SK-N-SH (cell line): Measurements from ENCODE around the gene LMF1. TPM values are rescaled to one million over a fixed set of nuclear protein-coding genes. Genes with fewer than 3 reads are reported as not detected.

ENCODE experiments used
- CTCF ChIA-PET: fragments of 300-600, 350-600 bp; formaldehyde crosslinking; extraction: SDS; loops from one replicate; lab custom pipeline; 2021; lab: Yijun Ruan, JAX
- POLR2A ChIA-PET: fragments of 350-600 bp; sonication (Branson Sonifier 250); formaldehyde crosslinking; extraction: SDS; loops from one replicate; lab custom pipeline; 2020; ENCODE audit warnings: antibody characterized with exemption, inconsistent platforms; lab: Yijun Ruan, JAX
- DNase-seq: peaks from one replicate; pipeline ENCODE4 v3.0.0; 2012
- H2AFZ ChIP-seq: fragments of 200-600 bp; sonication (generic); 2 replicates; pipeline ENCODE4 v1.8.1; 2016; ENCODE audit warnings: antibody characterized with exemption, mild to moderate bottlenecking, low read depth
- H3F3A ChIP-seq: fragments of 200-600 bp; sonication (generic); replicated peaks from 2 replicates; pipeline ENCODE3; 2016; ENCODE audit warnings: antibody characterized with exemption, mild to moderate bottlenecking; ENCODE audit not compliant: insufficient read depth
- H3K27ac ChIP-seq, 2 experiments: fragments of 200-500 bp in 1 of 2; fragments of 200-600 bp in 1 of 2; sonication (Bioruptor generic) in 1 of 2; sonication (generic), shearing (Covaris generic) in 1 of 2; 2 replicates each; pipeline versions ENCODE4 v1.5.1 to v1.6.1; 2014 to 2016; ENCODE audit warnings: low read depth in 2 of 2, inconsistent platforms in 1 of 2, low read length in 1 of 2, mild to moderate bottlenecking in 1 of 2, mixed read lengths in 1 of 2
- H3K27me3 ChIP-seq: fragments of 200-600 bp; sonication (generic), shearing (Covaris generic); 2 replicates; pipeline ENCODE4 v1.6.1; 2016; ENCODE audit warnings: mixed run types; ENCODE audit not compliant: insufficient read depth
- H3K36me3 ChIP-seq, 2 experiments: fragments of 200-500 bp in 1 of 2; fragments of 200-600 bp in 1 of 2; sonication (Bioruptor generic) in 1 of 2; sonication (generic) in 1 of 2; replicated peaks in 1 of 2; 2 replicates each; pipeline versions ENCODE3 to v1.5.1; 2014 to 2016; ENCODE audit warnings: low read length in 1 of 2, mild to moderate bottlenecking in 1 of 2; ENCODE audit not compliant: insufficient read depth in 2 of 2, control insufficient read depth in 1 of 2
- H3K4me1 ChIP-seq, 2 experiments: fragments of 200-500 bp in 1 of 2; fragments of 200-600 bp in 1 of 2; sonication (Bioruptor generic) in 1 of 2; sonication (generic), shearing (Covaris generic) in 1 of 2; 2 replicates each; pipeline versions ENCODE4 v1.5.1 to v1.6.1; 2014 to 2016; ENCODE audit warnings: low read depth in 1 of 2, low read length in 1 of 2, mixed run types in 1 of 2; ENCODE audit not compliant: insufficient read depth in 2 of 2, control insufficient read depth in 1 of 2
- H3K4me2 ChIP-seq: fragments of 200-600 bp; sonication (generic), shearing (Covaris generic); 2 replicates; pipeline ENCODE4 v1.6.1; 2017; ENCODE audit warnings: mixed run types
- H3K4me3 ChIP-seq, 2 experiments: fragments of 200-500 bp in 1 of 2; fragments of 200-600 bp in 1 of 2; sonication (Bioruptor generic) in 1 of 2; sonication (generic), shearing (Covaris generic) in 1 of 2; 2 replicates each; pipeline versions ENCODE4 v1.5.1 to v1.8.1; 2014 to 2016; ENCODE audit warnings: low read depth in 2 of 2, inconsistent platforms in 1 of 2, low read length in 1 of 2, mild to moderate bottlenecking in 1 of 2, mixed read lengths in 1 of 2, moderate library complexity in 1 of 2
- H3K79me2 ChIP-seq: fragments of 200-600 bp; sonication (generic); 2 replicates; pipeline ENCODE4 v1.8.1; 2017; ENCODE audit warnings: mild to moderate bottlenecking; ENCODE audit not compliant: insufficient read depth
- H3K9ac ChIP-seq: fragments of 200-600 bp; sonication (generic); 2 replicates; pipeline ENCODE4 v1.6.1; 2017; ENCODE audit warnings: mixed run types
- H3K9me2 ChIP-seq: fragments of 200-600 bp; sonication (generic); 2 replicates; pipeline ENCODE4 v1.6.1; 2017; ENCODE audit warnings: mixed run types
- H3K9me3 ChIP-seq: fragments of 200-600 bp; sonication (generic); 2 replicates; pipeline ENCODE4 v1.6.1; 2017; ENCODE audit warnings: mixed run types, mild to moderate bottlenecking, moderate library complexity
- H4K20me1 ChIP-seq: fragments of 200-600 bp; sonication (generic); 2 replicates; pipeline ENCODE4 v1.6.1; 2017; ENCODE audit warnings: mild to moderate bottlenecking, mixed run types; ENCODE audit not compliant: insufficient read depth
- CHD2 ChIP-seq: fragments of 150-350 bp; IDR thresholded peaks from 2 replicates; pipeline ENCODE4 v1.6.1; 2018; ENCODE audit warnings: low read length; ENCODE audit not compliant: partially characterized antibody
- FOSL2 ChIP-seq: IDR thresholded peaks from 2 replicates; pipeline ENCODE4 v1.4.0; 2012; ENCODE audit warnings: low read depth, mild to moderate bottlenecking, moderate library complexity, borderline replicate concordance
- GABPA ChIP-seq: IDR thresholded peaks from 2 replicates; pipeline ENCODE4 v1.4.0; 2012; ENCODE audit warnings: low read depth, mild to moderate bottlenecking
- RAD21 ChIP-seq: IDR thresholded peaks from 2 replicates; pipeline ENCODE4 v1.6.1; 2012; ENCODE audit warnings: mild to moderate bottlenecking, low read length
- RFX5 ChIP-seq: IDR thresholded peaks from 2 replicates; pipeline ENCODE4 v1.6.1; 2012; ENCODE audit warnings: mild to moderate bottlenecking, improper control_type of control experiment, low read length
- SIN3A ChIP-seq: IDR thresholded peaks from 2 replicates; pipeline ENCODE4 v1.6.1; 2012; ENCODE audit warnings: low read depth, mild to moderate bottlenecking, low read length, moderate library complexity, borderline replicate concordance
- WGBS: methylation state at CpG from one replicate; pipeline ENCODE4 v1.1.6; 2017; ENCODE audit warnings: low lambda C conversion rate; 5-methylcytosine and 5-hydroxymethylcytosine counted together
- polyA plus RNA-seq, 3 experiments: library from polyadenylated mRNA; depleted of rRNA; stranded (reverse); fragments of >200 nt; gene quantifications; 2 replicates each; pipeline ENCODE4 v1.2.3, GENCODE V29; 2012
- TF ChIP-seq, protein P1 (sequence below): fragments of 200-600 bp; sonication (generic); IDR thresholded peaks from 2 replicates; pipeline ENCODE4 v1.6.1; 2017; ENCODE audit warnings: antibody characterized with exemption, mild to moderate bottlenecking, moderate library complexity

The LMF1 gene
- polyA plus RNA-seq, 1 of the 3 experiments (the other 2 are of a cell fraction), result 5.7 TPM

DNA sequence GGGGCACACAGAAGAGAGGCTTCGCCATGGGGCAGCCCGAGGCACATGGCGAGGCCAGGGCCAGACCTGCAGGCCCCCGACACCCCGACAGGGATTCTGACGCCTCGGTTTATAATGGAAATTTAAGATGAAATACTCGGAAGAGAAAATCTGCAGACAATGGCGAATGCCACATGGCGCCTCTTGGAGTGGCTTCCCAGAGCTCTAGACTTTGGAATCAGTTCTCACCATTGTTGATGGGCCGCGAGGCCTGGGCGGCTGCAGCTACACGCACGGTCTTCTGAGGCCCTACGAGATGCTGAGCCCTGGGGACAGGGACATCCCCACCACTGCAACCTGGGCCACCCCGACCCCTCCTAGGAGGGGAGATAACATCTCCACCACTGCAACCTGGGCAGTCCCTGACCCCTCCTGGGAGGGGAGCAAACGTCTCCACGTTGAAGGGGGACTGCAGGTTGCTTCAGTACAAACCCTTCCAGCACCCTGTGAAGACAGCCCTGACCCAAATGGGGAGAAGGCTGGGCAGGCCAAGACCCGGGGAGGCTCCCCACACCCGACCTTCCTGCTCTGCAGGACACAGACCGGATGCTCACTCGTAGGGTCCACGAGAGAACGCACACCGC, 56.9 kb downstream of the LMF1 start:
- no peaks in the 10 kb centered on the region for H3F3A ChIP-seq
- H3K79me2 ChIP-seq, result no peaks in the 10 kb centered on the region
- POLR2A ChIA-PET, result no interaction called here
- no peak overlapping the region for H2AFZ ChIP-seq
- H3K4me3 ChIP-seq, result no peak overlapping the region
- 90% methylated on average over 15 of the region's 26 CpGs for WGBS
- TF ChIP-seq RAD21, result no peak
- TF ChIP-seq CHD2, result no peak
- TF ChIP-seq FOSL2, result no peak
- no peak for DNase-seq
- no peaks in the 10 kb centered on the region for H3K36me3 ChIP-seq
- no peaks in the 10 kb centered on the region for H3K9me3 ChIP-seq
- no peak overlapping the region for H3K9ac ChIP-seq
- no peaks in the 10 kb centered on the region for H3K9me2 ChIP-seq
- CTCF ChIA-PET, result no interaction called here
- H3K4me2 ChIP-seq, result no peak overlapping the region
- H3K27me3 ChIP-seq, result no peaks in the 10 kb centered on the region
- no peak overlapping the region for H3K27ac ChIP-seq
- no peaks in the 10 kb centered on the region for H3K4me1 ChIP-seq
- no peaks in the 10 kb centered on the region for H4K20me1 ChIP-seq

DNA sequence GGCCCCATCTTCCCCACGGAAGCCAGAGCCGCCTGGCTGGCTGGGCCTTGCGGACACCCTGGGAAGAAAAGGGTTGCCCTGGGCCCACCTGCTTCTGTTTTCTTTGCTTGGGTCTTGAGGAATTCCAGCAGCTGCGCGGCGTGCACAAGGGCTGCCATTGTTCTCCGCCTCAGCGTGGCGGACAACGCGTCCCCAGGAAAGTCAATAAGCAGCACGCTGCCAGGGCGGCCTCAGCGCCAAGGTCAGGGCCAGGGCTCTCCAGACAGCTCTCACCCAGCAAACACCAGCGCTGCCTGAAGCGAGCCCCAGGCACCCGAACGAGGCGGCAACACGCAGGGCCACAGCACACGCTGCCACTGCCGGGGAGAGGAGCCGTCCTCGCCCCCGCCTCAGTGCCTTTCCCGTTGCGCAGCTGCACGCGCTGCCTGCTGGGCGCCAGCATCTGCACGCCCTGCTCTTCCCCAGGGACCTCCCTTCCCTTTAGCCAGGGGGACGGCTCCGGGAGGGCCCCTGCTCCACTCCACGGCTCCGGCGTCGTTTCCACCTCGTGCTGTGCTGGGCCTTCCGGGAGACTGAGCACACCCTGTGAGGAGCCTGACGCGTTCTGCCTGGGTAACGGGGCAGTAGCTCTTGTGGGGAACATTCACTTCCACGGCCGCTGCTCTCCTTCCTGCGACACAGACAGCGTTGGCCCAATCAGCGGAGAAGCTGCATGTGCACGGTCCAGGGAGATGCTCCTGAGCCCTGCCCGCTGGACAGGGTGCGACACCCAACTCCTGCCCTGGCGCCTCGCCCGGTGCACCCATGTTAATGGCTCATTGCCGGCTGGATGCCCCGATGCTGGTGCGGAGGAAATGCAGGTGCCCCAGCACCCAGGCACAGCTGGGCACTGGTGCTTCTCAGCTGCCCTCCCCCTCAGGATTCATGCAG, 57.8 kb downstream of the LMF1 start:
- H3K27me3 ChIP-seq, result no peaks in the 10 kb centered on the region
- H2AFZ ChIP-seq, result no peak overlapping the region
- no peaks in the 10 kb centered on the region for H3K79me2 ChIP-seq
- H3K36me3 ChIP-seq, result no peaks in the 10 kb centered on the region
- no peaks in the 10 kb centered on the region for H4K20me1 ChIP-seq
- TF ChIP-seq SIN3A, result no peak
- TF ChIP-seq, all 33 proteins: peak for 0
- Histone ChIP-seq H3K9ac (no peak overlapping the region), H3K27ac (no peak overlapping the region), H3K9me2 (no peaks in the 10 kb centered on the region), H3K4me3 (no peak overlapping the region), H3K4me2 (no peak overlapping the region), H3K4me1 (no peaks in the 10 kb centered on the region), H3K9me3 (no peaks in the 10 kb centered on the region), H3F3A (no peaks in the 10 kb centered on the region)
- ChIA-PET CTCF (no interaction called here), POLR2A (no interaction called here)
- DNase-seq, result no peak
- WGBS, result 81% methylated on average over 21 of the region's 56 CpGs

DNA sequence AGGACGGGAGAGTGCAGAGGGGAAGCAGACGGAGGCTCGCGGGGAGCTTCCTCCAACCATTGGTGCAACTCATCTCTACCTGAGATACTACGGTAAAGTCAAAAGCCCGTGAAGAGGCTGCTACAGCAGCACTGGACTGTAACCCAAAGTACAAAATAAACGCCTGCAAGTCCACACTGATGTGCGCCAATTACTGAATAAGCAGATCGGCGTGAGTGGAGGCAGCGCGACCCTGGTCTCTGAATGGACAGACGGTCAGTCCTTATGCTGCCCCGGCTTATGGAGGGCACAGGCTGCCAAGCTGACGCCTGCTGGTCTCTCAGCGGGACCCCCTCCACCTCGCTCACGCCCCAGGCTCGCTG, 58.5 kb downstream of the LMF1 start:
- Histone ChIP-seq H3K36me3 (no peaks in the 10 kb centered on the region), H3F3A (no peaks in the 10 kb centered on the region), H3K4me3 (no peak overlapping the region), H3K9me3 (no peaks in the 10 kb centered on the region), H3K4me1 (no peaks in the 10 kb centered on the region), H3K27ac (no peak overlapping the region), H3K9me2 (no peaks in the 10 kb centered on the region), H3K4me2 (no peak overlapping the region), H2AFZ (no peak overlapping the region), H3K27me3 (no peaks in the 10 kb centered on the region), H4K20me1 (no peaks in the 10 kb centered on the region), H3K9ac (no peak overlapping the region), H3K79me2 (no peaks in the 10 kb centered on the region)
- ChIA-PET POLR2A (no interaction called here), CTCF (no interaction called here)
- no peak for DNase-seq
- TF ChIP-seq GABPA (no peak), RFX5 (no peak)
- TF ChIP-seq, protein P1, sequence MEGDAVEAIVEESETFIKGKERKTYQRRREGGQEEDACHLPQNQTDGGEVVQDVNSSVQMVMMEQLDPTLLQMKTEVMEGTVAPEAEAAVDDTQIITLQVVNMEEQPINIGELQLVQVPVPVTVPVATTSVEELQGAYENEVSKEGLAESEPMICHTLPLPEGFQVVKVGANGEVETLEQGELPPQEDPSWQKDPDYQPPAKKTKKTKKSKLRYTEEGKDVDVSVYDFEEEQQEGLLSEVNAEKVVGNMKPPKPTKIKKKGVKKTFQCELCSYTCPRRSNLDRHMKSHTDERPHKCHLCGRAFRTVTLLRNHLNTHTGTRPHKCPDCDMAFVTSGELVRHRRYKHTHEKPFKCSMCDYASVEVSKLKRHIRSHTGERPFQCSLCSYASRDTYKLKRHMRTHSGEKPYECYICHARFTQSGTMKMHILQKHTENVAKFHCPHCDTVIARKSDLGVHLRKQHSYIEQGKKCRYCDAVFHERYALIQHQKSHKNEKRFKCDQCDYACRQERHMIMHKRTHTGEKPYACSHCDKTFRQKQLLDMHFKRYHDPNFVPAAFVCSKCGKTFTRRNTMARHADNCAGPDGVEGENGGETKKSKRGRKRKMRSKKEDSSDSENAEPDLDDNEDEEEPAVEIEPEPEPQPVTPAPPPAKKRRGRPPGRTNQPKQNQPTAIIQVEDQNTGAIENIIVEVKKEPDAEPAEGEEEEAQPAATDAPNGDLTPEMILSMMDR, result no peak
- WGBS, result 88% methylated on average over 12 of the region's 19 CpGs
